GM12878 (cell line): ENCODE data around the gene DEK. TPM values are rescaled to one million over a fixed set of nuclear protein-coding genes. Genes with fewer than 3 reads are reported as not detected.

ENCODE experiments used
- ATAC-seq: fragments of 200-7000 bp; cut with Tn5 transposase; 3 replicates; pipeline ENCODE4 v1.9.1; 2020; ENCODE audit warnings: mild to moderate bottlenecking, moderate library complexity
- BruUV-seq: library from RNA; stranded (reverse); fragments of 400-500 nt; replicated peaks from 2 replicates; lab custom pipeline; 2021; lab: Mats Ljungman, UMichigan
- CTCF ChIA-PET: fragments of 300-600 bp; sonication (Branson Sonifier 250); formaldehyde crosslinking; extraction: SDS; loops from one replicate; lab custom pipeline; 2021; ENCODE audit warnings: inconsistent platforms; lab: Yijun Ruan, JAX
- POLR2A ChIA-PET: fragments of 350-600 bp; formaldehyde crosslinking; extraction: SDS; loops from one replicate; lab custom pipeline; 2021; ENCODE audit warnings: inconsistent platforms; lab: Charles Lee
- RAD21 ChIA-PET: fragments of 300-600 bp; sonication (Branson Sonifier 250); formaldehyde crosslinking; loops from one replicate; lab custom pipeline; 2023; ENCODE audit warnings: antibody characterized with exemption; ENCODE audit not compliant: unreplicated experiment; lab: Charles Lee
- SMC1A ChIA-PET: fragments of 300-600 bp; sonication (Branson Sonifier 250); formaldehyde crosslinking; loops from one replicate; lab custom pipeline; 2023; ENCODE audit not compliant: unreplicated experiment, uncharacterized antibody; lab: Charles Lee
- DNase-seq: peaks from one replicate; pipeline ENCODE4 v3.0.0-alpha.2; 2011; ENCODE audit warnings: low read depth, low spot score
- FAIRE-seq: peaks from 3 replicates; lab custom pipeline; 2011; peaks lifted over from hg19 to GRCh38; lab: Jason Lieb, UNC
- H2AFZ ChIP-seq: 2 replicates; pipeline ENCODE4 v1.6.0; 2011; ENCODE audit warnings: low read depth, low read length, control low read depth; ENCODE audit not compliant: control insufficient read depth
- H3K27ac ChIP-seq: 2 replicates; pipeline ENCODE4 v1.5.1; 2011; ENCODE audit warnings: control low read depth; ENCODE audit not compliant: control insufficient read depth, insufficient read depth
- H3K27me3 ChIP-seq, 2 experiments: replicated peaks in 1 of 2; 2 replicates each; pipeline versions ENCODE4 v1.6.0 to v1.6.1; 2011; ENCODE audit warnings: low read length in 1 of 2; ENCODE audit not compliant: control insufficient read depth in 2 of 2, insufficient read depth in 2 of 2
- H3K36me3 ChIP-seq, 2 experiments: 2 replicates each; pipeline ENCODE4 v1.5.1; 2011; ENCODE audit warnings: low read length in 1 of 2; ENCODE audit not compliant: control insufficient read depth in 2 of 2, insufficient read depth in 2 of 2
- H3K4me1 ChIP-seq: 2 replicates; pipeline ENCODE4 v1.6.1; 2011; ENCODE audit warnings: mild to moderate bottlenecking, low read length, moderate library complexity, mixed read lengths; ENCODE audit not compliant: control insufficient read depth, insufficient read depth
- H3K4me2 ChIP-seq: 2 replicates; pipeline ENCODE4 v1.6.0; 2011; ENCODE audit warnings: control low read depth; ENCODE audit not compliant: control insufficient read depth, insufficient read depth
- H3K4me3 ChIP-seq: fragments of 200-600 bp; sonication (generic); 2 replicates; pipeline ENCODE4 v1.5.1; 2016
- H3K79me2 ChIP-seq: 2 replicates; pipeline ENCODE4 v1.6.0; 2011; ENCODE audit warnings: low read length; ENCODE audit not compliant: control insufficient read depth, insufficient read depth
- H3K9ac ChIP-seq: 2 replicates; pipeline ENCODE4 v1.8.0; 2011; ENCODE audit warnings: low read length, control low read depth, mixed read lengths; ENCODE audit not compliant: control insufficient read depth, insufficient read depth
- H3K9me3 ChIP-seq: replicated peaks from 3 replicates; pipeline ENCODE4 v1.5.1; 2011; ENCODE audit warnings: mild to moderate bottlenecking, low read length; ENCODE audit not compliant: control insufficient read depth, insufficient read depth
- H4K20me1 ChIP-seq: 2 replicates; pipeline ENCODE4 v1.6.0; 2011; ENCODE audit not compliant: control insufficient read depth, insufficient read depth
- ATF3 ChIP-seq: IDR thresholded peaks from 2 replicates; pipeline ENCODE4 v1.6.1; 2011; ENCODE audit warnings: low read depth, mild to moderate bottlenecking, low read length, moderate library complexity, borderline replicate concordance; ENCODE audit errors: extremely low read depth
- CBX5 ChIP-seq: sonication (generic); IDR thresholded peaks from 2 replicates; pipeline ENCODE4 v1.6.1; 2016; ENCODE audit warnings: low read depth, moderate library complexity, mild to moderate bottlenecking, inconsistent platforms
- CEBPB ChIP-seq, 2 experiments: fragments of 150-350 bp in 1 of 2; IDR thresholded peaks; 2 replicates each; pipeline ENCODE4 v1.6.1; 2012 to 2014; ENCODE audit warnings: low read depth in 2 of 2, low read length in 2 of 2, borderline replicate concordance in 1 of 2, inconsistent platforms in 1 of 2
- EGR1 ChIP-seq, 2 experiments: IDR thresholded peaks; 1 replicate in 1 of 2; 2 replicates in 1 of 2; pipeline ENCODE4 v1.6.1; 2011 to 2012; ENCODE audit warnings: low read depth in 2 of 2, low read length in 2 of 2, borderline replicate concordance in 1 of 2, mild to moderate bottlenecking in 1 of 2, moderate library complexity in 1 of 2
- EZH2 ChIP-seq: IDR thresholded peaks from 2 replicates; pipeline ENCODE4 v1.6.1; 2012; ENCODE audit warnings: low read depth, mild to moderate bottlenecking, control low read depth, inconsistent platforms, low read length, borderline replicate concordance; ENCODE audit not compliant: control insufficient read depth
- GATAD2B ChIP-seq: fragments of 450-650 bp; conservative IDR thresholded peaks from 2 replicates; pipeline ENCODE4 v1.6.1; 2017; ENCODE audit warnings: low read depth, mild to moderate bottlenecking, moderate library complexity
- IKZF2 ChIP-seq, 2 experiments: fragments of 450-650 bp; IDR thresholded peaks; 2 replicates each; pipeline ENCODE4 v1.6.1; 2017; ENCODE audit warnings: mild to moderate bottlenecking in 2 of 2, moderate library complexity in 2 of 2
- JUNB ChIP-seq: IDR thresholded peaks from 2 replicates; pipeline ENCODE4 v1.6.1; 2016; ENCODE audit warnings: antibody characterized with exemption, mild to moderate bottlenecking
- KAT2A ChIP-seq: conservative IDR thresholded peaks from 2 replicates; pipeline ENCODE4 v1.6.1; 2011; ENCODE audit warnings: low read depth, low read length; ENCODE audit not compliant: control insufficient read depth
- POLR2AphosphoS2 ChIP-seq: IDR thresholded peaks from 2 replicates; pipeline ENCODE4 v1.6.1; 2011; ENCODE audit warnings: low read depth, mild to moderate bottlenecking, low read length, improper control_type of control experiment, moderate library complexity
- RBBP5 ChIP-seq: fragments of 200-600 bp; sonication (generic); conservative IDR thresholded peaks from 2 replicates; pipeline ENCODE4 v1.6.1; 2016
- RUNX3 ChIP-seq: IDR thresholded peaks from 2 replicates; pipeline ENCODE4 v1.6.1; 2012; ENCODE audit warnings: low read length, inconsistent platforms
- TBL1XR1 ChIP-seq: IDR thresholded peaks from 2 replicates; pipeline ENCODE4 v1.6.1; 2012; ENCODE audit warnings: low read depth, low read length, improper control_type of control experiment
- TCF7 ChIP-seq: IDR thresholded peaks from 2 replicates; pipeline ENCODE4 v1.6.1; 2014; ENCODE audit warnings: antibody characterized with exemption, borderline replicate concordance
- USF2 ChIP-seq: IDR thresholded peaks from 2 replicates; pipeline ENCODE4 v1.6.1; 2011; ENCODE audit warnings: low read depth, low read length, improper control_type of control experiment, borderline replicate concordance
- YY1 ChIP-seq: IDR thresholded peaks from 2 replicates; pipeline ENCODE4 v1.6.1; 2011; ENCODE audit warnings: low read depth, mild to moderate bottlenecking, low read length
- ZZZ3 ChIP-seq: IDR thresholded peaks from 2 replicates; pipeline ENCODE4 v1.6.1; 2011; ENCODE audit warnings: low read depth; ENCODE audit not compliant: control insufficient read depth, insufficient read length
- WGBS: methylation state at CpG from one replicate; pipeline ENCODE4 v1.1.6; 2016; ENCODE audit warnings: low lambda C conversion rate; ENCODE audit not compliant: insufficient replicate concordance, insufficient coverage; ENCODE audit errors: missing lambda C conversion rate; 5-methylcytosine and 5-hydroxymethylcytosine counted together
- in situ Hi-C: fragments of 300-500 bp; cut with MboI; formaldehyde crosslinking; loops from 9 replicates; pipeline ENCODE4 v1.14.3; 2018; ENCODE audit warnings: mixed read lengths
- intact Hi-C: fragments of 100-400 bp; cut with micrococcal nuclease; formaldehyde crosslinking; loops from one replicate; pipeline ENCODE4 v1.14.2; 2022; ENCODE audit not compliant: unreplicated experiment
- polyA plus RNA-seq, 11 experiments: library from polyadenylated mRNA; depleted of rRNA in 4 of 11; unstranded in 6 of 11; stranded (reverse) in 5 of 11; fragments of >200 nt; fragmentation: Nextera tagmentation in 4 of 11; fragmentation: Illumina TruSeq in 1 of 11; extraction: Ambion mirVana in 4 of 11; extraction: Trizol in 1 of 11; gene quantifications; 1 replicate in 1 of 11; 2 replicates in 10 of 11; pipeline versions ENCODE4 v1.2.1 to v1.2.3, GENCODE V29; 2011 to 2016; ENCODE audit warnings: inconsistent platforms in 2 of 11, missing spikeins in 2 of 11, low read depth in 1 of 11
- total RNA-seq, 4 experiments: library from RNA; depleted of rRNA in 3 of 4; stranded (reverse); fragments of >200 nt in 3 of 4; fragmentation: Illumina TruSeq in 1 of 4; extraction: Trizol in 1 of 4; gene quantifications; 2 replicates each; pipeline versions ENCODE4 v1.2.1 to v1.2.3, GENCODE V29; 2013 to 2021

The DEK gene
- total and polyA plus RNA-seq, 10 of the 15 experiments (the other 5 are each of a cell fraction or from before 2014, with no cell fraction given), result 111 to 346 (median 196) TPM

DNA sequence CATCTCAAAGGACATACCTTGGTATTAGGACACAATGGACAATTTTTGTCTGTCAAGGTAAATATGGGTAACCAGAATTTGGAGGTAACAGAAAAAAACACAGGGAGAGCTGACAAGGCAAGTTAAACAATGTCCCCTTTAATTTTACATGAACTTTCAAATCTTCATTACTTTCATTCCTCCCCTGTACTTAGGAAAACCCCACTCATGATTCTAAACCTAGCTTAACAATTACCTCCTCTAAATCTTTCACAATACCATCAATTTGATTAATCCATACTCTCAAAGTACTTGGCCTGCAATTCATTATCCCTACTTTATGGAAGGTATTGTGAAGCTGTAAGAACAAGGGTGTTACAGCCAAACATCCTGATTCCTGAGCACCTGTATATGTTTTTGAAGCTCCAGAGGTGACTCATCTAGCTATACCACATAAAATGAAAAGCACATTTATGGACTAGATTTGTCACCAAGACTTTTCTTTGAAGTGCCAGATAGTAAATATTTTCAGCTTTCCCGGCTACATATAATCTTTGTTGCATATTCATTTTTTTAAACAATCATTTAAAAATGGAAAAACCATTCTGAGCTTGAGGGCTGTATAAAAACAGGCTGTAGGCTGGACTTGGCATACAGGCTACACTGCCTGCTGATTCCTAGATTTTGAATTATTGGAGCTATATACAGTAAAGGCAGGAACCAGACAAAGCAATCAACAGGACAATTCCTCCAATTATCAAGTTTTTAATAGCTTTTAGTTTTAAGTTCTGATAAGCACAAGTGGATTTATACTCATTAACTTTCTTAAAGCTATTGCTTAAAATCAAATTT is 22.9 kb downstream of the DEK start:
- in situ Hi-C loops (no loop called here), intact Hi-C loops (no loop called here)
- peak; percentile 45; the same call in 1 of the 2 replicates for TF ChIP-seq RUNX3
- peak; percentile 57 for TF ChIP-seq JUNB
- TF ChIP-seq IKZF2 (IDR thresholded peaks at IDR 0.05), result 0 out of 4 replicates have a peak, but pooled peaks of 1 of the 2 experiments have one; percentile 13
- TF ChIP-seq ZZZ3, result no peak
- no peak for TF ChIP-seq GATAD2B
- TF ChIP-seq USF2, result no peak
- TF ChIP-seq EGR1 (IDR thresholded peaks at IDR 0.05; ENCODE audit: borderline replicate concordance in 1 of 2, low read depth in 2 of 2, low read length in 2 of 2), result no peak
- no peak for TF ChIP-seq ATF3
- no peak for TF ChIP-seq CBX5
- TF ChIP-seq KAT2A, result no peak
- peak; percentile 90 for TF ChIP-seq TCF7
- no peak for TF ChIP-seq EZH2
- TF ChIP-seq TBL1XR1, result no peak
- no peak for TF ChIP-seq POLR2AphosphoS2
- TF ChIP-seq CEBPB (IDR thresholded peaks at IDR 0.05; ENCODE audit: borderline replicate concordance in 1 of 2, low read depth in 2 of 2, low read length in 2 of 2), result no peak
- no peak for TF ChIP-seq YY1
- TF ChIP-seq RBBP5, result no peak
- Histone ChIP-seq H3K36me3 (peaks cover 6 to 38% of the 10 kb centered on the region in 2 experiments), H3K27me3 (no peaks in the 10 kb centered on the region), H3K4me1 (peaks cover 7% of the 10 kb centered on the region), H3K9ac (no peak overlapping the region), H2AFZ (no peak overlapping the region), H3K9me3 (peaks cover 4% of the 10 kb centered on the region), H4K20me1 (no peaks in the 10 kb centered on the region; the same call in 1 of the 2 replicates), H3K79me2 (peaks cover 29% of the 10 kb centered on the region), H3K27ac (peak overlapping the region; percentile 24; the same call in 1 of the 2 replicates), H3K4me3 (no peak overlapping the region), H3K4me2 (no peak overlapping the region)
- RAD21 ChIA-PET, result interaction anchor here (0.8 to 2.1 kb wide), 3 partner anchors 11 to 19 kb away, joined by 3 to 17 read pairs (median 4); no protein-coding TSS in a partner anchor
- 0% methylated on average over 1 of the region's 1 CpG for WGBS
- DNase-seq, result no peak
- peak; percentile 48 for ATAC-seq
- FAIRE-seq, result no peak
- SMC1A ChIA-PET, result interaction anchor here (0.6 to 3.8 kb wide), 8 partner anchors 10 to 85 kb away, joined by 3 to 18 read pairs (median 6); no protein-coding TSS in a partner anchor
- CTCF ChIA-PET, result interaction anchor here (0.8 to 1.4 kb wide), 2 partner anchors 13 to 61 kb away, joined by 3 read pairs; no protein-coding TSS in a partner anchor
- POLR2A ChIA-PET, result interaction anchor here (1.1 to 1.2 kb wide), 2 partner anchors 28 to 86 kb away, joined by 3 to 5 read pairs; partner anchors contain the start of genes KDM1B and TPMT
- BruUV-seq, result TSS peak; percentile 4
